ENCODE data around the gene FAM177B.

Gene FAM177B

GRCh38 chr1:222788402-222789156 is 51.6 kb downstream of the FAM177B start:
- H3K27me3 ChIP-seq (ENCODE audit: low read depth, low read length): no peaks in the 10 kb centered on the region
- H3K27ac ChIP-seq (ENCODE audit: low read length): no peak overlapping the region
- peaks cover 0 to 7% of the 10 kb centered on the region in 2 donors for H3K4me1 ChIP-seq (ENCODE audit: control insufficient read depth in 1 of 2, insufficient read depth in 2 of 2, low read length in 2 of 2)
- H3K36me3 ChIP-seq (ENCODE audit: control insufficient read depth in 1 of 2, insufficient read depth in 2 of 2, low read length in 2 of 2): no peaks in the 10 kb centered on the region
- no peaks in the 10 kb centered on the region for H3K9me3 ChIP-seq (ENCODE audit: control insufficient read depth in 1 of 2, low read length in 2 of 2)
- H3K4me3 ChIP-seq (ENCODE audit: low read depth in 1 of 2, low read length in 2 of 2): no peak overlapping the region

GRCh38 chr1:222790115-222790514 is 53.1 kb downstream of the FAM177B start:
- Histone ChIP-seq H3K27me3 (ENCODE audit: low read depth, low read length) (no peaks in the 10 kb centered on the region), H3K36me3 (ENCODE audit: control insufficient read depth in 1 of 2, insufficient read depth in 2 of 2, low read length in 2 of 2) (no peaks in the 10 kb centered on the region), H3K27ac (ENCODE audit: low read length) (no peak overlapping the region), H3K9me3 (ENCODE audit: control insufficient read depth in 1 of 2, low read length in 2 of 2) (no peaks in the 10 kb centered on the region), H3K4me1 (ENCODE audit: control insufficient read depth in 1 of 2, insufficient read depth in 2 of 2, low read length in 2 of 2) (peaks cover 0 to 7% of the 10 kb centered on the region in 2 donors), H3K4me3 (ENCODE audit: low read depth in 1 of 2, low read length in 2 of 2) (no peak overlapping the region)

- peaks cover 0 to 5% of the 10 kb centered on the region in 2 donors for H3K4me1 ChIP-seq (ENCODE audit: control insufficient read depth in 1 of 2, insufficient read depth in 2 of 2, low read length in 2 of 2)
- H3K27me3 ChIP-seq (ENCODE audit: low read depth, low read length): no peaks in the 10 kb centered on the region
- no peaks in the 10 kb centered on the region for H3K36me3 ChIP-seq (ENCODE audit: control insufficient read depth in 1 of 2, insufficient read depth in 2 of 2, low read length in 2 of 2)
- no peaks in the 10 kb centered on the region for H3K9me3 ChIP-seq (ENCODE audit: control insufficient read depth in 1 of 2, low read length in 2 of 2)
- H3K4me3 ChIP-seq (ENCODE audit: low read depth in 1 of 2, low read length in 2 of 2): no peak overlapping the region
- H3K27ac ChIP-seq (ENCODE audit: low read length): no peak overlapping the region
Observed at GRCh38 chr1:222790520-222790919, 53.5 kb downstream of the FAM177B start.

- Histone ChIP-seq H3K27me3 (ENCODE audit: low read depth, low read length) (no peaks in the 10 kb centered on the region), H3K36me3 (ENCODE audit: control insufficient read depth in 1 of 2, insufficient read depth in 2 of 2, low read length in 2 of 2) (no peaks in the 10 kb centered on the region), H3K27ac (ENCODE audit: low read length) (no peak overlapping the region), H3K9me3 (ENCODE audit: control insufficient read depth in 1 of 2, low read length in 2 of 2) (no peaks in the 10 kb centered on the region), H3K4me1 (ENCODE audit: control insufficient read depth in 1 of 2, insufficient read depth in 2 of 2, low read length in 2 of 2) (peaks cover 0 to 3% of the 10 kb centered on the region in 2 donors), H3K4me3 (ENCODE audit: low read depth in 1 of 2, low read length in 2 of 2) (no peak overlapping the region)
Observed at GRCh38 chr1:222791006-222791710, 54.2 kb downstream of the FAM177B start.

GRCh38 chr1:222792744-222793143 is 55.7 kb downstream of the FAM177B start:
- Histone ChIP-seq H3K4me1 (ENCODE audit: control insufficient read depth in 1 of 2, insufficient read depth in 2 of 2, low read length in 2 of 2) (no peaks in the 10 kb centered on the region), H3K4me3 (ENCODE audit: low read depth in 1 of 2, low read length in 2 of 2) (no peak overlapping the region), H3K36me3 (ENCODE audit: control insufficient read depth in 1 of 2, insufficient read depth in 2 of 2, low read length in 2 of 2) (no peaks in the 10 kb centered on the region), H3K27me3 (ENCODE audit: low read depth, low read length) (no peaks in the 10 kb centered on the region), H3K27ac (ENCODE audit: low read length) (no peak overlapping the region), H3K9me3 (ENCODE audit: control insufficient read depth in 1 of 2, low read length in 2 of 2) (no peaks in the 10 kb centered on the region)

- H3K27me3 ChIP-seq (ENCODE audit: low read depth, low read length): no peaks in the 10 kb centered on the region
- H3K4me3 ChIP-seq (ENCODE audit: low read depth in 1 of 2, low read length in 2 of 2): no peak overlapping the region
- H3K36me3 ChIP-seq (ENCODE audit: control insufficient read depth in 1 of 2, insufficient read depth in 2 of 2, low read length in 2 of 2): no peaks in the 10 kb centered on the region
- no peaks in the 10 kb centered on the region for H3K4me1 ChIP-seq (ENCODE audit: control insufficient read depth in 1 of 2, insufficient read depth in 2 of 2, low read length in 2 of 2)
- H3K27ac ChIP-seq (ENCODE audit: low read length): no peak overlapping the region
- no peaks in the 10 kb centered on the region for H3K9me3 ChIP-seq (ENCODE audit: control insufficient read depth in 1 of 2, low read length in 2 of 2)
Observed at GRCh38 chr1:222794656-222795474, 57.9 kb downstream of the FAM177B start.

GRCh38 chr1:222798116-222798515 is 61.1 kb downstream of the FAM177B start:
- Histone ChIP-seq H3K9me3 (ENCODE audit: control insufficient read depth in 1 of 2, low read length in 2 of 2) (no peaks in the 10 kb centered on the region), H3K27ac (ENCODE audit: low read length) (no peak overlapping the region), H3K4me3 (ENCODE audit: low read depth in 1 of 2, low read length in 2 of 2) (no peak overlapping the region), H3K27me3 (ENCODE audit: low read depth, low read length) (no peaks in the 10 kb centered on the region), H3K36me3 (ENCODE audit: control insufficient read depth in 1 of 2, insufficient read depth in 2 of 2, low read length in 2 of 2) (no peaks in the 10 kb centered on the region), H3K4me1 (ENCODE audit: control insufficient read depth in 1 of 2, insufficient read depth in 2 of 2, low read length in 2 of 2) (no peaks in the 10 kb centered on the region)

GRCh38 chr1:222798975-222799374 is 62.0 kb downstream of the FAM177B start:
- Histone ChIP-seq H3K9me3 (ENCODE audit: control insufficient read depth in 1 of 2, low read length in 2 of 2) (no peaks in the 10 kb centered on the region), H3K27ac (ENCODE audit: low read length) (no peak overlapping the region), H3K4me1 (ENCODE audit: control insufficient read depth in 1 of 2, insufficient read depth in 2 of 2, low read length in 2 of 2) (no peaks in the 10 kb centered on the region), H3K4me3 (ENCODE audit: low read depth in 1 of 2, low read length in 2 of 2) (no peak overlapping the region), H3K36me3 (ENCODE audit: control insufficient read depth in 1 of 2, insufficient read depth in 2 of 2, low read length in 2 of 2) (no peaks in the 10 kb centered on the region), H3K27me3 (ENCODE audit: low read depth, low read length) (no peaks in the 10 kb centered on the region)

Data from muscle layer of duodenum (tissue), 2 donors.